ENCODE data around the gene PRRC2A.

PRRC2A gene

GRCh38 chr6:31626952-31627351, 6.4 kb downstream of the PRRC2A start:
- DNase-seq (ENCODE audit: low read depth) = no peak

GRCh38 chr6:31627690-31628287, 7.3 kb downstream of the PRRC2A start:
- no peak for DNase-seq (ENCODE audit: low read depth)

GRCh38 chr6:31629014-31629413, 8.5 kb downstream of the PRRC2A start:
- no peak for DNase-seq (ENCODE audit: low read depth)

GRCh38 chr6:31630177-31630934, 9.8 kb downstream of the PRRC2A start:
- no peak for DNase-seq (ENCODE audit: low read depth)

GRCh38 chr6:31631209-31631608, 10.7 kb downstream of the PRRC2A start:
- no peak for DNase-seq (ENCODE audit: low read depth)

GRCh38 chr6:31631681-31632278, 11.3 kb downstream of the PRRC2A start:
- no peak for DNase-seq (ENCODE audit: low read depth)

- DNase-seq (ENCODE audit: low read depth) = no peak
Observed at GRCh38 chr6:31632279-31632946, 11.9 kb downstream of the PRRC2A start.

GRCh38 chr6:31633447-31633846, 12.9 kb downstream of the PRRC2A start:
- no peak for DNase-seq (ENCODE audit: low read depth)

GRCh38 chr6:31634131-31634530, 13.6 kb downstream of the PRRC2A start:
- DNase-seq (ENCODE audit: low read depth) = no peak

GRCh38 chr6:31634969-31635575, 14.6 kb downstream of the PRRC2A start:
- no peak for DNase-seq (ENCODE audit: low read depth)

- DNase-seq (ENCODE audit: low read depth) = no peak
Observed at GRCh38 chr6:31636698-31637596, 16.4 kb downstream of the PRRC2A start.

GRCh38 chr6:31639043-31639442, 18.5 kb downstream of the PRRC2A start:
- DNase-seq (ENCODE audit: low read depth) = no peak

GRCh38 chr6:31639449-31639861, 18.9 kb downstream of the PRRC2A start:
- DNase-seq (ENCODE audit: low read depth) = no peak

GRCh38 chr6:31640612-31641011, 20.1 kb downstream of the PRRC2A start:
- no peak for DNase-seq (ENCODE audit: low read depth)

GRCh38 chr6:31641370-31641769, 20.9 kb downstream of the PRRC2A start:
- no peak for DNase-seq (ENCODE audit: low read depth)

GRCh38 chr6:31642798-31643570, 22.5 kb downstream of the PRRC2A start:
- no peak for DNase-seq (ENCODE audit: low read depth)

GRCh38 chr6:31643818-31644454, 23.4 kb downstream of the PRRC2A start:
- DNase-seq (ENCODE audit: low read depth) = no peak

- DNase-seq (ENCODE audit: low read depth) = no peak
Observed at GRCh38 chr6:31645325-31645724, 24.8 kb downstream of the PRRC2A start.

GRCh38 chr6:31651602-31652191, 31.2 kb downstream of the PRRC2A start:
- no peak for DNase-seq (ENCODE audit: low read depth)

All from stimulated activated CD8-positive, alpha-beta memory T cell treated with anti-CD3 and anti-CD28 coated beads, Interleukin-15, amount 100 ng/mL, for 1 hour (primary cell).